B cell (primary cell): ENCODE measurements around the gene KCNH5. TPM values are rescaled to one million over a fixed set of nuclear protein-coding genes. Genes with fewer than 3 reads are reported as not detected.

Experiments
- ATAC-seq: fragments of 200-7000 bp; cut with Tn5 transposase; one replicate; pipeline ENCODE4 v1.10.0; 2021; ENCODE audit warnings: low read depth, mild to moderate bottlenecking, moderate number of reproducible peaks, moderate library complexity
- CTCF ChIA-PET: fragments of 350-600 bp; sonication (Branson Sonifier 250); formaldehyde crosslinking; loops from one replicate; lab custom pipeline; 2021; ENCODE audit warnings: antibody characterized with exemption, inconsistent platforms; lab: Charles Lee
- POLR2A ChIA-PET: fragments of 350-600 bp; sonication (Branson Sonifier 250); formaldehyde crosslinking; loops from one replicate; lab custom pipeline; 2021; ENCODE audit warnings: antibody characterized with exemption; lab: Charles Lee
- DNase-seq: peaks from one replicate; pipeline ENCODE4 v3.0.0; 2013
- H2AFZ ChIP-seq: 2 replicates; pipeline ENCODE4 v1.6.1; 2012; ENCODE audit warnings: mild to moderate bottlenecking, low read depth, low read length; ENCODE audit not compliant: insufficient read depth, poor library complexity, severe bottlenecking
- H3K27ac ChIP-seq, 2 donors: 1 replicate in 1 of 2; 2 replicates in 1 of 2; pipeline ENCODE4 v1.5.1; 2012 to 2013; ENCODE audit warnings: low read length in 2 of 2, mild to moderate bottlenecking in 2 of 2, moderate library complexity in 1 of 2
- H3K27me3 ChIP-seq, 4 experiments: fragments of 200-600 bp in 1 of 4; sonication (generic) in 1 of 4; replicated peaks in 1 of 4; 1 replicate in 2 of 4; 2 replicates in 2 of 4; pipeline versions ENCODE4 v1.6.1 to v1.7.0; 2013 to 2016; ENCODE audit warnings: low read length in 3 of 4, mild to moderate bottlenecking in 2 of 4, mixed read lengths in 1 of 4, moderate library complexity in 1 of 4; ENCODE audit not compliant: insufficient read depth in 4 of 4, control insufficient read depth in 3 of 4; ENCODE audit errors: control extremely low read depth in 1 of 4
- H3K36me3 ChIP-seq, 2 experiments: replicated peaks in 1 of 2; 1 replicate in 1 of 2; 2 replicates in 1 of 2; pipeline versions ENCODE4 v1.6.1 to v1.7.1; 2013; ENCODE audit warnings: low read length in 1 of 2; ENCODE audit not compliant: insufficient read depth in 2 of 2, control insufficient read depth in 1 of 2; ENCODE audit errors: control extremely low read depth in 1 of 2, extremely low read depth in 1 of 2
- H3K4me1 ChIP-seq, 2 donors: fragments of 200-600 bp in 1 of 2; sonication (generic) in 1 of 2; 1 replicate in 1 of 2; 2 replicates in 1 of 2; pipeline versions ENCODE4 v1.5.1 to v1.6.1; 2013 to 2017; ENCODE audit warnings: low read length in 2 of 2; ENCODE audit not compliant: control insufficient read depth in 2 of 2, insufficient read depth in 2 of 2
- H3K4me2 ChIP-seq: replicated peaks from 2 replicates; pipeline ENCODE3; 2012; ENCODE audit warnings: mild to moderate bottlenecking, low read depth, low read length; ENCODE audit not compliant: poor library complexity, severe bottlenecking
- H3K4me3 ChIP-seq, 5 experiments: fragments of 200-600 bp in 1 of 5; sonication (generic) in 1 of 5; 1 replicate in 3 of 5; 2 replicates in 2 of 5; pipeline versions ENCODE4 v1.5.1 to v1.7.0; 2011 to 2016; ENCODE audit warnings: low read length in 4 of 5, mild to moderate bottlenecking in 4 of 5, low read depth in 2 of 5, control low read depth in 1 of 5, moderate library complexity in 1 of 5; ENCODE audit not compliant: insufficient read depth in 1 of 5; ENCODE audit errors: control extremely low read depth in 1 of 5, extremely low read depth in 1 of 5
- H3K79me2 ChIP-seq: fragments of 200-600 bp; sonication (generic); one replicate; pipeline ENCODE4 v1.6.0; 2016; ENCODE audit warnings: low read length; ENCODE audit not compliant: control insufficient read depth, insufficient read depth
- H3K9ac ChIP-seq: fragments of 200-600 bp; sonication (generic); 2 replicates; pipeline ENCODE4 v1.6.1; 2017; ENCODE audit warnings: mild to moderate bottlenecking, low read length, moderate library complexity
- H3K9me3 ChIP-seq, 3 donors: one replicate each; pipeline versions ENCODE4 v1.6.1 to v1.7.1; 2013; ENCODE audit warnings: low read length in 2 of 3; ENCODE audit not compliant: control insufficient read depth in 2 of 3, insufficient read depth in 1 of 3; ENCODE audit errors: control extremely low read depth in 1 of 3
- H4K20me1 ChIP-seq: 2 replicates; pipeline ENCODE4 v1.6.0; 2012; ENCODE audit warnings: mild to moderate bottlenecking, low read length; ENCODE audit not compliant: insufficient read depth, control insufficient read depth, poor library complexity, severe bottlenecking
- H3K27ac Mint-ChIP-seq: one replicate; pipeline ENCODE4 v1.8.0; 2021; ENCODE audit warnings: mixed read lengths
- H3K27me3 Mint-ChIP-seq: one replicate; pipeline ENCODE4 v1.8.0; 2021; ENCODE audit warnings: mixed read lengths
- H3K4me1 Mint-ChIP-seq: one replicate; pipeline ENCODE4 v1.8.0; 2021; ENCODE audit warnings: mixed read lengths
- H3K4me3 Mint-ChIP-seq: one replicate; pipeline ENCODE4 v1.8.0; 2021; ENCODE audit warnings: mixed read lengths
- H3K9me3 Mint-ChIP-seq: one replicate; pipeline ENCODE4 v1.8.0; 2022; ENCODE audit warnings: mixed read lengths; ENCODE audit not compliant: insufficient read depth
- EZH2 ChIP-seq: IDR thresholded peaks from 2 replicates; pipeline ENCODE4 v1.6.1; 2012; ENCODE audit warnings: borderline replicate concordance, low read depth, mild to moderate bottlenecking, moderate library complexity, low read length; ENCODE audit not compliant: insufficient read depth, poor library complexity, severe bottlenecking
- WGBS: methylation state at CpG from one replicate; pipeline ENCODE4 v1.1.5; 2013; ENCODE audit warnings: missing lambda C conversion rate; ENCODE audit not compliant: insufficient coverage; 5-methylcytosine and 5-hydroxymethylcytosine counted together
- intact Hi-C: fragments of 100-400 bp; cut with micrococcal nuclease; formaldehyde crosslinking; loops from one replicate; pipeline ENCODE4 v1.10.0; 2022
- polyA plus RNA-seq: library from polyadenylated mRNA; depleted of rRNA; stranded (reverse); fragments of >200 nt; gene quantifications from 2 replicates; pipeline ENCODE4 v1.2.3, GENCODE V29; 2012
- total RNA-seq, 2 donors: library from RNA; stranded (reverse); fragments of 120-200 nt in 1 of 2; gene quantifications; 1 replicate in 1 of 2; 2 replicates in 1 of 2; pipeline versions ENCODE4 v1.2.3 to v1.2.4, GENCODE V29; 2013 to 2022
- TF ChIP-seq, protein P1 (sequence below): fragments of 200-600 bp; IDR thresholded peaks from one replicate; pipeline ENCODE4 v1.8.0; 2022; ENCODE audit warnings: antibody characterized with exemption, mild to moderate bottlenecking

KCNH5 gene
- total and polyA plus RNA-seq, 2 donors (not counting 1 experiment from before 2014, with no cell fraction given): not detected

DNA sequence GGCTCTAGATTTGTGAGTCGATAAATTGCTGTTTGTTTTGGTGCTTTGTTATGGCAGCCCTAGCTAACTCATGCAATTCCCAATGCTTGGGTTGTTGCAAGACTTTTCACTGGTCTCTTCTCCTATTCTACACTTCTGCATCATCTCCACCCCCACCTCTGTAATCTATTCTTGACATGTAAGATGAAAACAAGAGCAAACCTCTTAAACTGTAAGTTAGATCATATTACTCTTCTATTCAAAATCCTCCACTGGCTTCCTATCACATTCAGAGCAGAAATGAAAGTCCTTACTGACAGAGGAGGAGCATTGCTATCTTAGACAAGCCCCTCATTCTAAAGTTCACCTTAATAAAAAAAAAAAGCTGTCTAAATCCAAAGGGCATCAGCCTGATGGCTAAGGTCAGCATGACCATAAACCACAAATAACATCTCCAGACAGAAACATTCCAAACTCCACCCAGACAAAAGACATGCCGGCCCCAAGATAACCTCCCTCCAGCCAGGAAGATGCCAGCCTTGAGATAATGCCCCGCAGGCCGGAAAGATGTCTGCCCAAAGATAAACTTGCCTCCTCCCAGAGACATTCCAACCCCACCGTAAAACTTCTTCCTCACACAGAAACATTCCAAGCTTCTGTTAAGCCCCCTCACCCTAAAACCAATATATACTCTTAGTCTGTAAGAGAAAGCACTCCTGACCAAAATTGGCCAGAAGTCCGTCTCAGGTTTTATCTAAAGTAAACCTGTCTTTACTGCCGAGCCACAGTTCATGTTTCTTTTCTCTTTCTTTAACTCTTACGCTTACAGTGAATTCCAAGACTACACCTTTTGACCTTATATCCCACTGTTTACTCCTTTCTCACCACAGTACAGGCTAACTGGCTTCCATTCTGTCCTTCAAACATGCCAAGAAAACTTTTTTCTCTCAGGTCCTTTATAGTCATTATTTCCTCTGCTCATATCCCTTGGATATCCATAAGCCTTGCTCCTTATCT lies 308.9 kb downstream of the KCNH5 start:
- Histone ChIP-seq H4K20me1 (no peaks in the 10 kb centered on the region), H3K9ac (no peak overlapping the region), H3K36me3 (no peaks in the 10 kb centered on the region), H3K4me3 (no peak overlapping the region), H3K79me2 (no peaks in the 10 kb centered on the region), H3K4me1 (no peaks in the 10 kb centered on the region), H3K27me3 (no peaks in the 10 kb centered on the region), H3K4me2 (no peak overlapping the region), H3K9me3 (no peaks in the 10 kb centered on the region), H2AFZ (no peak overlapping the region), H3K27ac (no peak overlapping the region)
- H3K4me3 Mint-ChIP-seq: no peak overlapping the region
- CTCF ChIA-PET: no interaction called here
- no peak overlapping the region for H3K27ac Mint-ChIP-seq
- TF ChIP-seq, protein P1, sequence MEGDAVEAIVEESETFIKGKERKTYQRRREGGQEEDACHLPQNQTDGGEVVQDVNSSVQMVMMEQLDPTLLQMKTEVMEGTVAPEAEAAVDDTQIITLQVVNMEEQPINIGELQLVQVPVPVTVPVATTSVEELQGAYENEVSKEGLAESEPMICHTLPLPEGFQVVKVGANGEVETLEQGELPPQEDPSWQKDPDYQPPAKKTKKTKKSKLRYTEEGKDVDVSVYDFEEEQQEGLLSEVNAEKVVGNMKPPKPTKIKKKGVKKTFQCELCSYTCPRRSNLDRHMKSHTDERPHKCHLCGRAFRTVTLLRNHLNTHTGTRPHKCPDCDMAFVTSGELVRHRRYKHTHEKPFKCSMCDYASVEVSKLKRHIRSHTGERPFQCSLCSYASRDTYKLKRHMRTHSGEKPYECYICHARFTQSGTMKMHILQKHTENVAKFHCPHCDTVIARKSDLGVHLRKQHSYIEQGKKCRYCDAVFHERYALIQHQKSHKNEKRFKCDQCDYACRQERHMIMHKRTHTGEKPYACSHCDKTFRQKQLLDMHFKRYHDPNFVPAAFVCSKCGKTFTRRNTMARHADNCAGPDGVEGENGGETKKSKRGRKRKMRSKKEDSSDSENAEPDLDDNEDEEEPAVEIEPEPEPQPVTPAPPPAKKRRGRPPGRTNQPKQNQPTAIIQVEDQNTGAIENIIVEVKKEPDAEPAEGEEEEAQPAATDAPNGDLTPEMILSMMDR: no peak
- no peak for TF ChIP-seq EZH2
- POLR2A ChIA-PET: no interaction called here
- peaks cover 4% of the 10 kb centered on the region for H3K9me3 Mint-ChIP-seq
- H3K4me1 Mint-ChIP-seq: no peaks in the 10 kb centered on the region
- intact Hi-C loops: no loop called here
- 97% methylated on average over 8 of the region's 8 CpGs for WGBS
- DNase-seq: no peak
- no peak for ATAC-seq
- no peaks in the 10 kb centered on the region for H3K27me3 Mint-ChIP-seq

DNA sequence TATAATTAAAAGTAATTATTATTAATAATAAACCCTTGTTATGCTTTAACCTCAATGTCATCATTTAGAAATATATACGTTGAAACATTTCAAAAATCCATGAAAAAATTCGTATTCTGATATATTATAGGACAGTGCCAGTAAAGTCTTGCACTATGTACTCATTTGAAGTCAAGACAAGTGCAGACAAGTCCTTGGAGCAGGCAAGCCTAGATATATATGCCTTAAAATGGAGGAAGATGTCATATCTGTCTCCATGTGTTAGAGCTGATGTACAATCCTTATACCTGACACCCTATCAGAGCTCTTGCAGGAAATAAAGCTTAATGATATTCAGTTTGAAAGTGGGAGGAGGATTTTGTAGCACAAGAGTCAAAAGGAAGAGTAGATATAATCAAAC lies 310.4 kb downstream of the KCNH5 start:
- Histone ChIP-seq H4K20me1 (no peaks in the 10 kb centered on the region), H3K27ac (no peak overlapping the region), H3K4me1 (no peaks in the 10 kb centered on the region), H3K27me3 (no peaks in the 10 kb centered on the region), H3K36me3 (no peaks in the 10 kb centered on the region), H2AFZ (no peak overlapping the region), H3K9me3 (no peaks in the 10 kb centered on the region), H3K79me2 (no peaks in the 10 kb centered on the region), H3K4me3 (no peak overlapping the region), H3K4me2 (no peak overlapping the region), H3K9ac (no peak overlapping the region)
- intact Hi-C loops: no loop called here
- H3K4me3 Mint-ChIP-seq: no peak overlapping the region
- ATAC-seq (no peak), DNase-seq (no peak)
- no peaks in the 10 kb centered on the region for H3K4me1 Mint-ChIP-seq
- no peak for TF ChIP-seq EZH2
- TF ChIP-seq, protein P1: no peak
- no peak overlapping the region for H3K27ac Mint-ChIP-seq
- H3K9me3 Mint-ChIP-seq: peaks cover 4% of the 10 kb centered on the region
- WGBS: no CpG with 5 or more reads among the region's 2 CpGs
- CTCF ChIA-PET: no interaction called here
- POLR2A ChIA-PET: no interaction called here
- H3K27me3 Mint-ChIP-seq: no peaks in the 10 kb centered on the region
